ENCODE data around the gene HMGXB3.

GRCh38 chr5:150017226-150018005 is 16.9 kb downstream of the HMGXB3 start:
- TF ChIP-seq CTCF (IDR thresholded peaks at IDR 0.05; ENCODE audit: insufficient read depth, low read length) (no peak), REST (IDR thresholded peaks at IDR 0.05; ENCODE audit: insufficient replicate concordance, low read depth) (no peak), POLR2AphosphoS5 (IDR thresholded peaks at IDR 0.05; ENCODE audit: low read depth) (no peak), SPI1 (IDR thresholded peaks at IDR 0.05; ENCODE audit: borderline replicate concordance, low read depth) (no peak), GABPA (IDR thresholded peaks at IDR 0.05; ENCODE audit: low read depth) (no peak)

Data from HL-60 (cell line).